ENCODE measurements around the gene TCF7L2. TPM values are rescaled to one million over a fixed set of nuclear protein-coding genes. Genes with fewer than 3 reads are reported as not detected.

TCF7L2 gene
- total RNA-seq, 4 donors from 2014 or later = 4.0 to 13.2 (median 6.4) TPM

DNA sequence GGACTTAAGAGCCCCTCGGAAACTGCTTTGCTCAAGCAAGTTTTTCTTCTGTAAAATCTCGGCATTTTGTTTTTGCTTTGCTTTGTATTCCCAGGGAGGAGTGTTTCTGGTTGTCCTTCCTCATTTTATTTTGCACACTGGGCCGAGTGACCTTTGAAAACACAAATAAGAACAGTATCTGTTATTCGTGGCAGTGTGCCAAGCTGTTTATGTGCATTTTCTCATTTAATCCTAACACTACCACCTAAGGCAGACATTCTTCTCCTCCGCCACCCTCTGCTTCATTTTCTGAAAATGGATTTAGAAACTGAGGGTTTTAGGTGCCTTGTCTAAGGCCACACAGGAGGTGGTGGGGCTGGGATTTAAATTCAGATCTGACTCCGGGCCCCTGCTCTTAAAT is 218.5 kb downstream of the TCF7L2 start:
- 74 to 78% methylated on average over 6 of the region's 6 CpGs for WGBS, 2 donors
- no peak overlapping the region for H3K4me3 ChIP-seq
- no peaks in the 10 kb centered on the region for H3K27me3 ChIP-seq
- no peaks in the 10 kb centered on the region for H3K4me1 ChIP-seq
- H3K36me3 ChIP-seq = peaks cover 5 to 44% (median 5%) of the 10 kb centered on the region in 3 donors
- TF ChIP-seq, protein P1, sequence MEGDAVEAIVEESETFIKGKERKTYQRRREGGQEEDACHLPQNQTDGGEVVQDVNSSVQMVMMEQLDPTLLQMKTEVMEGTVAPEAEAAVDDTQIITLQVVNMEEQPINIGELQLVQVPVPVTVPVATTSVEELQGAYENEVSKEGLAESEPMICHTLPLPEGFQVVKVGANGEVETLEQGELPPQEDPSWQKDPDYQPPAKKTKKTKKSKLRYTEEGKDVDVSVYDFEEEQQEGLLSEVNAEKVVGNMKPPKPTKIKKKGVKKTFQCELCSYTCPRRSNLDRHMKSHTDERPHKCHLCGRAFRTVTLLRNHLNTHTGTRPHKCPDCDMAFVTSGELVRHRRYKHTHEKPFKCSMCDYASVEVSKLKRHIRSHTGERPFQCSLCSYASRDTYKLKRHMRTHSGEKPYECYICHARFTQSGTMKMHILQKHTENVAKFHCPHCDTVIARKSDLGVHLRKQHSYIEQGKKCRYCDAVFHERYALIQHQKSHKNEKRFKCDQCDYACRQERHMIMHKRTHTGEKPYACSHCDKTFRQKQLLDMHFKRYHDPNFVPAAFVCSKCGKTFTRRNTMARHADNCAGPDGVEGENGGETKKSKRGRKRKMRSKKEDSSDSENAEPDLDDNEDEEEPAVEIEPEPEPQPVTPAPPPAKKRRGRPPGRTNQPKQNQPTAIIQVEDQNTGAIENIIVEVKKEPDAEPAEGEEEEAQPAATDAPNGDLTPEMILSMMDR (IDR thresholded peaks at IDR 0.05) = no peak
- no peak for TF ChIP-seq POLR2A (IDR thresholded peaks at IDR 0.05)
- no peaks in the 10 kb centered on the region for H3K9me3 ChIP-seq
- no peak overlapping the region for H3K27ac ChIP-seq
- intact Hi-C loops (cut with DNase I) = no loop called here
- no peak for DNase-seq

- Histone ChIP-seq H3K4me3 (no peak overlapping the region), H3K27me3 (no peaks in the 10 kb centered on the region), H3K27ac (no peak overlapping the region), H3K9me3 (no peaks in the 10 kb centered on the region), H3K36me3 (peaks cover 5 to 40% (median 5%) of the 10 kb centered on the region in 3 donors), H3K4me1 (no peaks in the 10 kb centered on the region)
- no peak for DNase-seq
- WGBS, 2 donors = 77 to 81% methylated on average over 7 of the region's 10 CpGs
- TF ChIP-seq, protein P1 (IDR thresholded peaks at IDR 0.05) = no peak
- no peak for TF ChIP-seq POLR2A (IDR thresholded peaks at IDR 0.05)
- intact Hi-C loops (cut with DNase I) = no loop called here
Measured at GRCh38 chr10:113169111-113169510, 219.1 kb downstream of the TCF7L2 start.

DNA sequence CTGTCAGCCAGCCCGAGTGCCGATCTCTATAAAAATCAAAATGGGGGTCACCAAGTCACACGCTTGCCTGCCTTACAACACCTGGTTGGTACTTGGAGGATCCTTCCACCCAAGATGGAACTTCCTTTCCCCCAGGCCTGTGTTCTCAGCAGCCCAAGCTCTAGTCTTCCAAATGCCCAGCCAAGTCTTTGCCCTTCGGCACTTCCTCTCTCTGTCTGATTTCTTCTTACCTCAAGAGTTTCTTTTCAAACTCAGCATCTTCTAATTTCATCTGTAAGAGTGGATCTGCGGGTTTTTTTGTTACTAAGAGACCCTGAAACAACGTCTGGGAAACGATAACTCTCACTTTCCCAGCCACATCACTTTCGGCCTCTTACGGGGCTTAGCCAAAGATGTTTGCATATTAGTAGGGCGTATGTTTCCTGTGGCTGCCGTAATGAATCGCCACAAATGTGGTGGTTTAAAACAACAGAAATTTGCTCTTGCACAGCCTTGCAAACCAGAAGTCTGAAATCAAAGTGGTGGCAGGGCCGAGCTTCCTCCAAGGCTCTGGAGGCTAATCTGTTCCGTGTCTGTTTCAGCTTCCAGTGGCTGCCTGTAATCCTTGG is 219.9 kb downstream of the TCF7L2 start:
- no peaks in the 10 kb centered on the region for H3K9me3 ChIP-seq
- peaks cover 5 to 32% (median 5%) of the 10 kb centered on the region in 3 donors for H3K36me3 ChIP-seq
- no peaks in the 10 kb centered on the region for H3K4me1 ChIP-seq
- intact Hi-C loops (cut with DNase I) = no loop called here
- WGBS, 2 donors = 75 to 82% methylated on average over 13 to 14 of the region's 14 CpGs
- TF ChIP-seq, protein P1 (IDR thresholded peaks at IDR 0.05) = no peak
- TF ChIP-seq POLR2A (IDR thresholded peaks at IDR 0.05) = no peak
- no peak overlapping the region for H3K27ac ChIP-seq
- H3K27me3 ChIP-seq = no peaks in the 10 kb centered on the region
- no peak overlapping the region for H3K4me3 ChIP-seq
- DNase-seq = no peak

DNA sequence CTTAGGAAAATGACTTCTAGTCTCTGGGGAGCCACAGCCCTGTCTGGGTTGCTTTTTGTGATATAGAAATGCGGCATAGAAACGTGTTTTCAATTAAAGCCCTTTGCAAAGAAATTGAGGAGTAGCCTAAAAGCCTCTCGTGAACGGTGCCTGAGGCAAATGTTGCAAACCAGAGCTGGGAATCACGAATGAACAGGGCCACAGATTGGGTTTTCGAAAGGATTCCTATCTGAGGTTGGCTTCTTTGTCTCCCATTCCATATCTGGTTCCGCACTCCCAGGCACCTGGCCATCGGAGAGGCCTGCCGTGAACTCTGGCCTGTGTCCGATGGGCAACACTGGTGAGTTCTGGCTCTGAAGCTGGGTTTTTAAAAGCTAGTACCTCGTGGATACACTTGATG is 221.6 kb downstream of the TCF7L2 start:
- Histone ChIP-seq H3K4me3 (no peak overlapping the region), H3K36me3 (peaks cover 0 to 17% (median 0%) of the 10 kb centered on the region in 3 donors), H3K4me1 (no peaks in the 10 kb centered on the region), H3K9me3 (no peaks in the 10 kb centered on the region), H3K27me3 (no peaks in the 10 kb centered on the region), H3K27ac (no peak overlapping the region)
- no peak for DNase-seq
- WGBS, 2 donors = 80 to 89% methylated on average over 11 of the region's 11 CpGs
- no peak for TF ChIP-seq POLR2A (IDR thresholded peaks at IDR 0.05)
- TF ChIP-seq, protein P1 (IDR thresholded peaks at IDR 0.05) = no peak
- intact Hi-C loops (cut with DNase I) = no loop called here

- WGBS, 2 donors = 83 to 85% methylated on average over 3 of the region's 3 CpGs
- Histone ChIP-seq H3K36me3 (no peaks in the 10 kb centered on the region), H3K27ac (no peak overlapping the region), H3K4me3 (no peak overlapping the region), H3K27me3 (no peaks in the 10 kb centered on the region), H3K9me3 (no peaks in the 10 kb centered on the region), H3K4me1 (no peaks in the 10 kb centered on the region)
- intact Hi-C loops (cut with DNase I) = no loop called here
- TF ChIP-seq, protein P1 (IDR thresholded peaks at IDR 0.05) = no peak
- TF ChIP-seq POLR2A (IDR thresholded peaks at IDR 0.05) = no peak
- no peak for DNase-seq
Measured at GRCh38 chr10:113175176-113175575, 225.1 kb downstream of the TCF7L2 start.
